NT2/D1 (cell line): ENCODE measurements around the gene CAMTA1.
A peak's percentile ranks its signal among the peaks of the same experiment; 100 is the strongest.

Experiments used
- DNase-seq: peaks from one replicate; pipeline ENCODE4 v3.0.0-alpha.2; 2011; ENCODE audit warnings: low read depth, low spot score
- H3K27me3 ChIP-seq: 2 replicates; pipeline ENCODE4 v1.6.0; 2011; ENCODE audit warnings: mild to moderate bottlenecking; ENCODE audit not compliant: insufficient read length, insufficient read depth
- H3K36me3 ChIP-seq: 2 replicates; pipeline ENCODE4 v1.6.1; 2011; ENCODE audit warnings: mild to moderate bottlenecking, low read length, mixed read lengths; ENCODE audit not compliant: insufficient read depth, insufficient read length
- H3K4me1 ChIP-seq: 2 replicates; pipeline ENCODE4 v1.5.1; 2011; ENCODE audit not compliant: insufficient read depth, insufficient read length
- H3K4me3 ChIP-seq: 2 replicates; pipeline ENCODE4 v1.5.1; 2011; ENCODE audit warnings: low read depth; ENCODE audit not compliant: insufficient read length
- H3K9ac ChIP-seq: 2 replicates; pipeline ENCODE4 v1.6.0; 2011; ENCODE audit warnings: low read depth; ENCODE audit not compliant: insufficient read length
- H3K9me3 ChIP-seq: 2 replicates; pipeline ENCODE4 v1.5.1; 2011; ENCODE audit warnings: mild to moderate bottlenecking, low read length; ENCODE audit not compliant: insufficient read depth
- SUZ12 ChIP-seq: IDR thresholded peaks from 2 replicates; pipeline ENCODE4 v1.6.1; 2011; ENCODE audit not compliant: insufficient read length, insufficient read depth; ENCODE audit errors: extremely low read depth
- YY1 ChIP-seq: IDR thresholded peaks from 2 replicates; pipeline ENCODE4 v1.6.1; 2011; ENCODE audit not compliant: insufficient read length, insufficient read depth
- ZNF274 ChIP-seq: IDR thresholded peaks from 2 replicates; pipeline ENCODE4 v1.6.1; 2011; ENCODE audit warnings: mild to moderate bottlenecking, low read depth, low read length

The CAMTA1 gene

GRCh38 chr1:6782151-6782550 is 3.1 kb upstream of the CAMTA1 start:
- no peak for DNase-seq
- TF ChIP-seq YY1 = no peak
- TF ChIP-seq SUZ12 = no peak
- no peak for TF ChIP-seq ZNF274
- no peaks in the 10 kb centered on the region for H3K27me3 ChIP-seq
- H3K9me3 ChIP-seq = no peaks in the 10 kb centered on the region
- H3K9ac ChIP-seq = no peak overlapping the region
- peaks cover 3% of the 10 kb centered on the region for H3K36me3 ChIP-seq
- H3K4me1 ChIP-seq = no peaks in the 10 kb centered on the region
- H3K4me3 ChIP-seq = no peak overlapping the region

GRCh38 chr1:6783221-6783620 is 2.0 kb upstream of the CAMTA1 start:
- Histone ChIP-seq H3K4me1 (no peaks in the 10 kb centered on the region), H3K27me3 (no peaks in the 10 kb centered on the region), H3K36me3 (peaks cover 7% of the 10 kb centered on the region), H3K9ac (peak overlapping the region; percentile 61), H3K4me3 (peak overlapping the region; percentile 58), H3K9me3 (no peaks in the 10 kb centered on the region)
- no peak for DNase-seq
- TF ChIP-seq SUZ12 = no peak
- TF ChIP-seq ZNF274 = no peak
- no peak for TF ChIP-seq YY1

GRCh38 chr1:6783936-6784559 is 1.2 kb upstream of the CAMTA1 start:
- Histone ChIP-seq H3K4me3 (peak overlapping the region; percentile 58), H3K27me3 (no peaks in the 10 kb centered on the region), H3K4me1 (no peaks in the 10 kb centered on the region), H3K9me3 (no peaks in the 10 kb centered on the region), H3K9ac (peak overlapping the region; percentile 88), H3K36me3 (peaks cover 10% of the 10 kb centered on the region)
- DNase-seq = peak; percentile 11
- TF ChIP-seq SUZ12 (no peak), ZNF274 (no peak), YY1 (no peak)

- Histone ChIP-seq H3K36me3 (peaks cover 10% of the 10 kb centered on the region), H3K9me3 (no peaks in the 10 kb centered on the region), H3K4me1 (no peaks in the 10 kb centered on the region), H3K4me3 (peak overlapping the region; percentile 58), H3K27me3 (no peaks in the 10 kb centered on the region), H3K9ac (peak overlapping the region; percentile 88)
- DNase-seq = peak; percentile 98
- no peak for TF ChIP-seq YY1
- no peak for TF ChIP-seq ZNF274
- TF ChIP-seq SUZ12 = no peak
These were observed 515 bp upstream of the CAMTA1 start for GRCh38 chr1:6784560-6785317.

- no peak for DNase-seq
- H3K9me3 ChIP-seq = no peaks in the 10 kb centered on the region
- peak overlapping the region; percentile 82 for H3K9ac ChIP-seq
- H3K4me1 ChIP-seq = no peaks in the 10 kb centered on the region
- TF ChIP-seq ZNF274 (no peak), SUZ12 (no peak), YY1 (no peak)
- H3K36me3 ChIP-seq = peaks cover 10% of the 10 kb centered on the region
- H3K27me3 ChIP-seq = no peaks in the 10 kb centered on the region
- H3K4me3 ChIP-seq = peak overlapping the region; percentile 57
These were observed 663 bp downstream of the CAMTA1 start for GRCh38 chr1:6785728-6786505.

- H3K9ac ChIP-seq = no peak overlapping the region
- no peaks in the 10 kb centered on the region for H3K27me3 ChIP-seq
- no peaks in the 10 kb centered on the region for H3K4me1 ChIP-seq
- TF ChIP-seq ZNF274 (no peak), YY1 (no peak), SUZ12 (no peak)
- H3K9me3 ChIP-seq = no peaks in the 10 kb centered on the region
- H3K4me3 ChIP-seq = no peak overlapping the region
- H3K36me3 ChIP-seq = peaks cover 13% of the 10 kb centered on the region
- DNase-seq = no peak
These were observed 3.7 kb downstream of the CAMTA1 start for GRCh38 chr1:6788946-6789345.

- H3K4me1 ChIP-seq = no peaks in the 10 kb centered on the region
- peaks cover 13% of the 10 kb centered on the region for H3K36me3 ChIP-seq
- no peak for DNase-seq
- no peak overlapping the region for H3K9ac ChIP-seq
- H3K4me3 ChIP-seq = no peak overlapping the region
- H3K9me3 ChIP-seq = no peaks in the 10 kb centered on the region
- TF ChIP-seq SUZ12 (no peak), ZNF274 (no peak), YY1 (no peak)
- H3K27me3 ChIP-seq = no peaks in the 10 kb centered on the region
These were observed 4.9 kb downstream of the CAMTA1 start for GRCh38 chr1:6790146-6790545.
